NCI-H2196 treated with DMSO at 0.1 percent for 48 hours (cell line): ENCODE data around the gene UXS1.
"Not testable (repeated sequence)": the region's sequence is repeated elsewhere in the genome, so short reads cannot be mapped to it uniquely, and the experiment has no call there.

Experiments used
- DNase-seq: peaks from one replicate; lab custom pipeline; 2025; ENCODE audit not compliant: unreplicated experiment; lab: John Stamatoyannopoulos, UW

The UXS1 gene

GRCh38 chr2:106193977-106194778 is at the start of gene UXS1:
UXS1 (minus strand) TSS chr2:106194301; CDS start chr2:106194241, 60 bp downstream.
- peak; percentile 95 for DNase-seq

- not testable (repeated sequence) for DNase-seq
Measured at GRCh38 chr2:106239491-106239890, 45.4 kb upstream of the UXS1 start.

GRCh38 chr2:106235392-106235791 is 41.3 kb upstream of the UXS1 start:
- not testable (repeated sequence) for DNase-seq

GRCh38 chr2:106233350-106233706 is 39.2 kb upstream of the UXS1 start:
- no peak for DNase-seq

- no peak for DNase-seq
Measured at GRCh38 chr2:106232638-106233349, 38.7 kb upstream of the UXS1 start.

GRCh38 chr2:106223347-106223746 is 29.2 kb upstream of the UXS1 start:
- no peak for DNase-seq

GRCh38 chr2:106222057-106222456 is 28.0 kb upstream of the UXS1 start:
- DNase-seq: not testable (repeated sequence)

- no peak for DNase-seq
Measured at GRCh38 chr2:106219813-106220212, 25.7 kb upstream of the UXS1 start.

- DNase-seq: not testable (repeated sequence)
Measured at GRCh38 chr2:106219157-106219556, 25.1 kb upstream of the UXS1 start.

- no peak for DNase-seq
Measured at GRCh38 chr2:106208874-106209273, 14.8 kb upstream of the UXS1 start.

- DNase-seq: no peak
Measured at GRCh38 chr2:106208399-106208798, 14.3 kb upstream of the UXS1 start.

- DNase-seq: no peak
Measured at GRCh38 chr2:106207246-106207645, 13.1 kb upstream of the UXS1 start.

GRCh38 chr2:106205488-106205887 is 11.4 kb upstream of the UXS1 start:
- no peak for DNase-seq

GRCh38 chr2:106204551-106204950 is 10.4 kb upstream of the UXS1 start:
- DNase-seq: not testable (repeated sequence)

GRCh38 chr2:106201661-106202060 is 7.6 kb upstream of the UXS1 start:
- DNase-seq: no peak

- DNase-seq: no peak
Measured at GRCh38 chr2:106197878-106198277, 3.8 kb upstream of the UXS1 start.

- DNase-seq: no peak
Measured at GRCh38 chr2:106195981-106196380, 1.9 kb upstream of the UXS1 start.

GRCh38 chr2:106195456-106195855 is 1.4 kb upstream of the UXS1 start:
- DNase-seq: no peak

- DNase-seq: no peak
Measured at GRCh38 chr2:106193690-106193976, 468 bp downstream of the UXS1 start.

- DNase-seq: peak; percentile 50
Measured at GRCh38 chr2:106192752-106193689, 1.1 kb downstream of the UXS1 start.

GRCh38 chr2:106191511-106192016 is 2.5 kb downstream of the UXS1 start:
- DNase-seq: no peak
